DOHH2 (cell line): Measurements from ENCODE around the gene NEDD4L.

Source experiments
- H3F3A ChIP-seq: fragments of 200-600 bp; sonication (generic), shearing (Covaris generic); 2 replicates; pipeline ENCODE4 v1.6.0; 2016; ENCODE audit warnings: antibody characterized with exemption, mild to moderate bottlenecking; ENCODE audit not compliant: control insufficient read depth, insufficient read depth
- H3K27ac ChIP-seq: fragments of 200-600 bp; sonication (generic); 2 replicates; pipeline ENCODE4 v1.5.1; 2014; ENCODE audit warnings: low read depth, mild to moderate bottlenecking, low read length, moderate library complexity
- H3K27me3 ChIP-seq: fragments of 200-600 bp; sonication (generic); 2 replicates; pipeline ENCODE4 v1.6.1; 2014; ENCODE audit warnings: mild to moderate bottlenecking, low read length, mixed read lengths; ENCODE audit not compliant: control insufficient read depth
- H3K36me3 ChIP-seq: fragments of 200-600 bp; sonication (generic); 2 replicates; pipeline ENCODE4 v1.6.1; 2014; ENCODE audit warnings: mild to moderate bottlenecking, low read length, moderate library complexity, mixed read lengths; ENCODE audit not compliant: control insufficient read depth
- H3K4me1 ChIP-seq: fragments of 200-600 bp; sonication (generic); 2 replicates; pipeline ENCODE4 v1.6.1; 2014; ENCODE audit warnings: mild to moderate bottlenecking, low read length, mixed read lengths; ENCODE audit not compliant: control insufficient read depth
- H3K4me2 ChIP-seq: fragments of 200-600 bp; sonication (generic); 2 replicates; pipeline ENCODE4 v1.6.0; 2014; ENCODE audit warnings: mild to moderate bottlenecking, low read length, moderate library complexity
- H3K4me3 ChIP-seq: fragments of 200-600 bp; sonication (generic); 2 replicates; pipeline ENCODE4 v1.5.1; 2014; ENCODE audit warnings: mild to moderate bottlenecking, low read length, mixed read lengths
- H3K79me2 ChIP-seq: fragments of 200-600 bp; sonication (generic); 2 replicates; pipeline ENCODE4 v1.6.1; 2014; ENCODE audit warnings: mild to moderate bottlenecking, low read length, mixed read lengths; ENCODE audit not compliant: control insufficient read depth
- H3K9me2 ChIP-seq: fragments of 200-600 bp; sonication (generic); replicated peaks from 2 replicates; pipeline ENCODE4 v1.6.1; 2014; ENCODE audit warnings: mild to moderate bottlenecking, low read length, mixed read lengths; ENCODE audit not compliant: control insufficient read depth
- H3K9me3 ChIP-seq: fragments of 200-600 bp; sonication (generic); 2 replicates; pipeline ENCODE4 v1.6.1; 2014; ENCODE audit warnings: antibody characterized with exemption, low read length, mixed read lengths; ENCODE audit not compliant: control insufficient read depth, insufficient read depth
- H4K20me1 ChIP-seq: fragments of 200-600 bp; sonication (generic); 2 replicates; pipeline ENCODE4 v1.6.0; 2014; ENCODE audit warnings: low read depth, mild to moderate bottlenecking, antibody characterized with exemption, low read length, moderate library complexity; ENCODE audit not compliant: control insufficient read depth, insufficient read depth
- EZH2phosphoT487 ChIP-seq: fragments of 200-600 bp; sonication (generic); IDR thresholded peaks from 2 replicates; pipeline ENCODE4 v1.6.1; 2017; ENCODE audit warnings: borderline replicate concordance, mild to moderate bottlenecking, antibody characterized with exemption, low read length, moderate library complexity, mixed read lengths
- TF ChIP-seq, protein P1 (sequence below): fragments of 200-600 bp; sonication (generic); IDR thresholded peaks from one replicate; pipeline ENCODE4 v1.5.1; 2014; ENCODE audit warnings: antibody characterized with exemption, mild to moderate bottlenecking, low read depth, low read length; ENCODE audit not compliant: poor library complexity, severe bottlenecking

NEDD4L gene

DNA sequence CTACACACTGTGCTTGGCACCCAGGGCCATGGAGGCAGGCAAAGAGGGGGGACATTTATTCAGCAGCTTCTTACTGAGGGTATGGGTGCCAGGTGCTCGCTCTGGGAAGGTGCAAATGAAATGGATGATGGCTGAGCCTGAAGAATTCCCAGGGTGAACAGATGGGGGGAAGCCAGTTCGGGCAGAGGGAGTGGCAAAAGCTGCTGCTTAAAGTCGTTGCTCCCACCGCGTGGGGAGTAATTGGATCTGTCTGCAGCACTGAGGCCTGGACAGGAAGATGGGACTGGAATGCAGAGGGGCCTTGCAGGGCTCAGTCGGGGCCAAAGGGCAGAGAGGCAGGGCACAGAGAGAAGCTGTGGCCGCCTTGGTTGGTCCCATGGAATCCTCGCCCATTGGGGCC, 51.2 kb downstream of the NEDD4L start:
- Histone ChIP-seq H3K4me1 (peaks cover 22% of the 10 kb centered on the region), H3K9me3 (no peaks in the 10 kb centered on the region), H3K4me3 (no peak overlapping the region), H3K4me2 (no peak overlapping the region), H3K9me2 (no peaks in the 10 kb centered on the region), H3K27me3 (no peaks in the 10 kb centered on the region), H3K27ac (no peak overlapping the region), H3K79me2 (peaks cover 70% of the 10 kb centered on the region), H4K20me1 (0 out of 2 replicates have a peak, but pooled peaks cover 5% of the 10 kb centered on the region), H3F3A (no peaks in the 10 kb centered on the region), H3K36me3 (no peaks in the 10 kb centered on the region)
- TF ChIP-seq, protein P1, sequence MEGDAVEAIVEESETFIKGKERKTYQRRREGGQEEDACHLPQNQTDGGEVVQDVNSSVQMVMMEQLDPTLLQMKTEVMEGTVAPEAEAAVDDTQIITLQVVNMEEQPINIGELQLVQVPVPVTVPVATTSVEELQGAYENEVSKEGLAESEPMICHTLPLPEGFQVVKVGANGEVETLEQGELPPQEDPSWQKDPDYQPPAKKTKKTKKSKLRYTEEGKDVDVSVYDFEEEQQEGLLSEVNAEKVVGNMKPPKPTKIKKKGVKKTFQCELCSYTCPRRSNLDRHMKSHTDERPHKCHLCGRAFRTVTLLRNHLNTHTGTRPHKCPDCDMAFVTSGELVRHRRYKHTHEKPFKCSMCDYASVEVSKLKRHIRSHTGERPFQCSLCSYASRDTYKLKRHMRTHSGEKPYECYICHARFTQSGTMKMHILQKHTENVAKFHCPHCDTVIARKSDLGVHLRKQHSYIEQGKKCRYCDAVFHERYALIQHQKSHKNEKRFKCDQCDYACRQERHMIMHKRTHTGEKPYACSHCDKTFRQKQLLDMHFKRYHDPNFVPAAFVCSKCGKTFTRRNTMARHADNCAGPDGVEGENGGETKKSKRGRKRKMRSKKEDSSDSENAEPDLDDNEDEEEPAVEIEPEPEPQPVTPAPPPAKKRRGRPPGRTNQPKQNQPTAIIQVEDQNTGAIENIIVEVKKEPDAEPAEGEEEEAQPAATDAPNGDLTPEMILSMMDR, result no peak
- no peak for TF ChIP-seq EZH2phosphoT487

DNA sequence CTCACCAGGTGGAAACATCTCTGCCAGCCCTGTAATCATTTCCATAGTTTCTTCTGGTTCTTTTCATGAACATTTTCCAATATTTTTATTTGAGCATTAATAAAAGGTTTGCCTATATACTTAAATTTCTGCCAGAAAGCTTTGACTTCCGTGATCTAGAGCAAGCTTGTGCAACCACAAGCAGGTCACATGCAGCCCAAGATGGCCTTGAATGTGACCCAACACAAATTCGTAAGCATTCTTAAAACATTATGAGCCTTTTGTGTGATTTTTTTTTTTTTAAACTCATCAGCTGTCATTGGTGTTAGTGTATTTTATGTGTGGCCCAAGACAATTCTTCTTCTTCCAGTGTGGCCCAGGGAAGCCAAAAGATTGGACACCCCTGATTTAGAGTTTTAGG, 51.6 kb downstream of the NEDD4L start:
- H3K9me2 ChIP-seq, result no peaks in the 10 kb centered on the region
- H3K79me2 ChIP-seq, result peaks cover 70% of the 10 kb centered on the region
- no peak overlapping the region for H3K27ac ChIP-seq
- TF ChIP-seq, protein P1, result no peak
- TF ChIP-seq EZH2phosphoT487, result no peak
- no peaks in the 10 kb centered on the region for H3F3A ChIP-seq
- no peak overlapping the region for H3K4me3 ChIP-seq
- H4K20me1 ChIP-seq, result 0 out of 2 replicates have a peak, but pooled peaks cover 5% of the 10 kb centered on the region
- peaks cover 20% of the 10 kb centered on the region for H3K4me1 ChIP-seq
- no peak overlapping the region for H3K4me2 ChIP-seq
- H3K36me3 ChIP-seq, result no peaks in the 10 kb centered on the region
- H3K9me3 ChIP-seq, result no peaks in the 10 kb centered on the region
- H3K27me3 ChIP-seq, result no peaks in the 10 kb centered on the region

DNA sequence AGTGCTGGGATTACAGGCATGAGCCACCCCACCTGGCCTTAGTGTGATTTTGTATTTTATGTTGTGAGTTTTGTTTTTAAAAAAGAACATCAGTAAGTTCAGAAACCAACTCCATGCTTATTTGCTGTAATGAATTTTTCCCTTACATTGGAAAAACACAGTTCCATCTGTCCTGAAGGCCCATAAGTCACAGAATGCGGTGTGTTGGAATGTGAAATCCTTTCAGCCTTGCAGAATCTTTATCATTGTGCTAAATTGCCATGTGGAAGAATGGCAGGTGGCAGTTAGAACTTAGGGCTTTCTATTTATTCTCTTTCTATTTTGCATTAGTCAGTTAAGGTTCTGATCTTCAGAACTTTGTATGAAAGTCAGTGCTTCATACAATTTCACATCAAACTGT, 52.6 kb downstream of the NEDD4L start:
- H3K27me3 ChIP-seq, result no peaks in the 10 kb centered on the region
- H3K9me3 ChIP-seq, result no peaks in the 10 kb centered on the region
- no peaks in the 10 kb centered on the region for H3F3A ChIP-seq
- TF ChIP-seq, protein P1, result no peak
- no peak for TF ChIP-seq EZH2phosphoT487
- H4K20me1 ChIP-seq, result 0 out of 2 replicates have a peak, but pooled peaks cover 4% of the 10 kb centered on the region
- peaks cover 19% of the 10 kb centered on the region for H3K4me1 ChIP-seq
- no peak overlapping the region for H3K27ac ChIP-seq
- H3K9me2 ChIP-seq, result no peaks in the 10 kb centered on the region
- no peak overlapping the region for H3K4me2 ChIP-seq
- H3K4me3 ChIP-seq, result no peak overlapping the region
- H3K79me2 ChIP-seq, result peaks cover 76% of the 10 kb centered on the region
- H3K36me3 ChIP-seq, result no peaks in the 10 kb centered on the region
